Astrocyte (in vitro differentiated cells and primary cell): Measurements from ENCODE around the gene GTPBP2. TPM values are rescaled to one million over a fixed set of nuclear protein-coding genes. Genes with fewer than 3 reads are reported as not detected.
"Not testable (repeated sequence)": the region's sequence is repeated elsewhere in the genome, so short reads cannot be mapped to it uniquely, and the experiment has no call there.

Experiments
- DNase-seq: peaks from one replicate; pipeline ENCODE4 v3.0.0-alpha.2; 2010; ENCODE audit warnings: low read depth
- FAIRE-seq: peaks from 2 replicates; lab custom pipeline; 2011; peaks lifted over from hg19 to GRCh38; lab: Jason Lieb, UNC
- H2AFZ ChIP-seq: 2 replicates; pipeline ENCODE4 v1.6.0; 2012; ENCODE audit warnings: low read depth, low read length, inconsistent platforms
- H3K27ac ChIP-seq: 2 replicates; pipeline ENCODE4 v1.5.1; 2011; ENCODE audit warnings: low read depth, low read length, inconsistent platforms
- H3K27me3 ChIP-seq: 2 replicates; pipeline ENCODE4 v1.6.0; 2011; ENCODE audit warnings: low read length, inconsistent platforms; ENCODE audit not compliant: insufficient read depth
- H3K36me3 ChIP-seq: 2 replicates; pipeline ENCODE4 v1.5.1; 2011; ENCODE audit warnings: low read length, inconsistent platforms; ENCODE audit not compliant: insufficient read depth
- H3K4me1 ChIP-seq: 2 replicates; pipeline ENCODE4 v1.5.1; 2011; ENCODE audit warnings: low read length, inconsistent platforms; ENCODE audit not compliant: insufficient read depth
- H3K4me2 ChIP-seq: 2 replicates; pipeline ENCODE4 v1.6.0; 2012; ENCODE audit warnings: low read length, inconsistent platforms
- H3K4me3 ChIP-seq: 2 replicates; pipeline ENCODE4 v1.5.1; 2011; ENCODE audit warnings: low read depth, mild to moderate bottlenecking, low read length, inconsistent platforms; ENCODE audit not compliant: insufficient read depth
- H3K79me2 ChIP-seq: 2 replicates; pipeline ENCODE4 v1.6.0; 2012; ENCODE audit warnings: mild to moderate bottlenecking, low read length, inconsistent platforms; ENCODE audit not compliant: insufficient read depth
- H3K9ac ChIP-seq: 2 replicates; pipeline ENCODE4 v1.6.0; 2012; ENCODE audit warnings: mild to moderate bottlenecking, low read length, inconsistent platforms
- H3K9me3 ChIP-seq: 2 replicates; pipeline ENCODE4 v1.5.1; 2012; ENCODE audit warnings: low read depth, mild to moderate bottlenecking, low read length, inconsistent platforms; ENCODE audit not compliant: insufficient read depth
- H4K20me1 ChIP-seq: 2 replicates; pipeline ENCODE4 v1.6.0; 2012; ENCODE audit warnings: low read length, inconsistent platforms; ENCODE audit not compliant: insufficient read depth
- H3K27ac Mint-ChIP-seq: one replicate; pipeline ENCODE4 v1.8.0; 2021; ENCODE audit warnings: mild to moderate bottlenecking, mixed read lengths; ENCODE audit not compliant: unreplicated experiment
- H3K27me3 Mint-ChIP-seq: one replicate; pipeline ENCODE4 v1.8.0; 2021; ENCODE audit warnings: low read depth, mixed read lengths; ENCODE audit not compliant: unreplicated experiment
- H3K36me3 Mint-ChIP-seq: one replicate; pipeline ENCODE4 v1.8.0; 2021; ENCODE audit warnings: low read depth, mixed read lengths; ENCODE audit not compliant: unreplicated experiment
- H3K4me1 Mint-ChIP-seq: one replicate; pipeline ENCODE4 v1.8.0; 2021; ENCODE audit warnings: low read depth, mixed read lengths; ENCODE audit not compliant: unreplicated experiment
- H3K4me3 Mint-ChIP-seq: one replicate; pipeline ENCODE4 v1.8.0; 2021; ENCODE audit warnings: mild to moderate bottlenecking, moderate library complexity, mixed read lengths; ENCODE audit not compliant: unreplicated experiment
- H3K9me3 Mint-ChIP-seq: one replicate; pipeline ENCODE4 v1.8.0; 2021; ENCODE audit warnings: mild to moderate bottlenecking, mixed read lengths; ENCODE audit not compliant: unreplicated experiment
- EZH2 ChIP-seq: IDR thresholded peaks from 2 replicates; pipeline ENCODE4 v1.6.1; 2012; ENCODE audit warnings: mild to moderate bottlenecking, low read length, inconsistent platforms; ENCODE audit not compliant: insufficient read depth
- total RNA-seq: library from RNA; stranded (reverse); gene quantifications from 2 replicates; pipeline ENCODE4 v1.2.1, GENCODE V29; 2021
- TF ChIP-seq, protein P1 (sequence below): IDR thresholded peaks from 2 replicates; pipeline ENCODE4 v1.5.1; 2011; ENCODE audit warnings: low read depth, mild to moderate bottlenecking, inconsistent platforms, low read length, moderate library complexity; ENCODE audit not compliant: insufficient read depth

Gene GTPBP2
- total RNA-seq, 1 donor from 2014 or later = 86.6 TPM

DNA sequence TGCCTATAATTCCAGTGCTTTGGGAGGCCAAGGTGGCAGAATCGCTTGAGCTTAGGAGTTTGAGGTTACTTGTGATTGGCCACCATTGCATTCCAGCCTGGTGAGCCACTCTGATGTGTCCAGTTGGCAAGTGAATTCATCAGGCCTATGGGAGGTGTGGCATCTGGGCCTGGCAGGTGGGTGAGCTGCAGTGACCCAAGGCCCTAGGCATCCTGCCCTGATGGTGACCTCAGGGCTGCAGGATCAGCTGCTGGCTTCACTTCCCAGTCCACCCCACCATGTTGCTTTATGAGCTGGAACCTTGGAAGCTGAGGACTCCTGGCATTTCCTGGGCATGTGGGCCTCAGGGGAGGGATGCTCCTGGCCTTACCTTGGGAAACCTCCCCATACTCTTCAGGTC lies 36.3 kb upstream of the GTPBP2 start:
- Histone ChIP-seq H2AFZ (no peak overlapping the region), H3K9me3 (peaks cover 4% of the 10 kb centered on the region), H3K27ac (no peak overlapping the region), H3K4me2 (no peak overlapping the region), H3K4me3 (no peak overlapping the region), H3K27me3 (no peaks in the 10 kb centered on the region), H3K4me1 (peaks cover 16% of the 10 kb centered on the region), H3K9ac (no peak overlapping the region), H4K20me1 (peaks cover 7% of the 10 kb centered on the region), H3K79me2 (no peaks in the 10 kb centered on the region), H3K36me3 (no peaks in the 10 kb centered on the region)
- DNase-seq = peak; percentile 16
- Mint-ChIP-seq H3K4me3 (no peak overlapping the region), H3K27ac (no peak overlapping the region), H3K36me3 (peaks cover 7% of the 10 kb centered on the region), H3K27me3 (peaks cover 3% of the 10 kb centered on the region), H3K9me3 (peaks cover 10% of the 10 kb centered on the region), H3K4me1 (peaks cover 27% of the 10 kb centered on the region)
- TF ChIP-seq EZH2 = no peak
- TF ChIP-seq, protein P1, sequence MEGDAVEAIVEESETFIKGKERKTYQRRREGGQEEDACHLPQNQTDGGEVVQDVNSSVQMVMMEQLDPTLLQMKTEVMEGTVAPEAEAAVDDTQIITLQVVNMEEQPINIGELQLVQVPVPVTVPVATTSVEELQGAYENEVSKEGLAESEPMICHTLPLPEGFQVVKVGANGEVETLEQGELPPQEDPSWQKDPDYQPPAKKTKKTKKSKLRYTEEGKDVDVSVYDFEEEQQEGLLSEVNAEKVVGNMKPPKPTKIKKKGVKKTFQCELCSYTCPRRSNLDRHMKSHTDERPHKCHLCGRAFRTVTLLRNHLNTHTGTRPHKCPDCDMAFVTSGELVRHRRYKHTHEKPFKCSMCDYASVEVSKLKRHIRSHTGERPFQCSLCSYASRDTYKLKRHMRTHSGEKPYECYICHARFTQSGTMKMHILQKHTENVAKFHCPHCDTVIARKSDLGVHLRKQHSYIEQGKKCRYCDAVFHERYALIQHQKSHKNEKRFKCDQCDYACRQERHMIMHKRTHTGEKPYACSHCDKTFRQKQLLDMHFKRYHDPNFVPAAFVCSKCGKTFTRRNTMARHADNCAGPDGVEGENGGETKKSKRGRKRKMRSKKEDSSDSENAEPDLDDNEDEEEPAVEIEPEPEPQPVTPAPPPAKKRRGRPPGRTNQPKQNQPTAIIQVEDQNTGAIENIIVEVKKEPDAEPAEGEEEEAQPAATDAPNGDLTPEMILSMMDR = no peak
- no peak for FAIRE-seq

DNA sequence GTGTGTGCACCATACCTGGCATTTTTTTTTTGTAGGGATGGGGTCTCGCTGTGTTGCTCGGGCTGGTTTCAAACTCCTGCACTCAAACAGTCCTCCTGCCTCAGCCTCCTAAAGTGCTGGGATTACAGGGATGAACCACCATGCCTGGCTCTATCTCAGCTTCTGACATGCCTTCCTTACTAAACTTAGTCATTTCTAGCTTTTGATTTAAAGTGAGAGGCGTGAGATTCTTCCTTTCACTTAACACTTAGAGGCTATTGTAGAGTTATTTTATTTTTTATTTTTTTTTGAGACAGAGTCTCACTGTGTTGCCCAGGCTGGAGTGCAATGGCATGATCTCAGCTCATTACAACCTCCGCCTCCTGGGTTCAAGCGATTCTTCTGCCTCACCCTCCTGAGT lies 33.9 kb upstream of the GTPBP2 start:
- not testable (repeated sequence) for H3K36me3 ChIP-seq, H3K4me2 ChIP-seq, DNase-seq, FAIRE-seq, H3K27me3 ChIP-seq, H3K9ac ChIP-seq, H3K4me1 Mint-ChIP-seq, H3K4me3 Mint-ChIP-seq, H3K9me3 ChIP-seq, H3K79me2 ChIP-seq, H2AFZ ChIP-seq, H3K27ac ChIP-seq, H3K27me3 Mint-ChIP-seq, H4K20me1 ChIP-seq, H3K27ac Mint-ChIP-seq, H3K36me3 Mint-ChIP-seq, H3K4me3 ChIP-seq, H3K4me1 ChIP-seq
- H3K9me3 Mint-ChIP-seq = peaks cover 10% of the 10 kb centered on the region

DNA sequence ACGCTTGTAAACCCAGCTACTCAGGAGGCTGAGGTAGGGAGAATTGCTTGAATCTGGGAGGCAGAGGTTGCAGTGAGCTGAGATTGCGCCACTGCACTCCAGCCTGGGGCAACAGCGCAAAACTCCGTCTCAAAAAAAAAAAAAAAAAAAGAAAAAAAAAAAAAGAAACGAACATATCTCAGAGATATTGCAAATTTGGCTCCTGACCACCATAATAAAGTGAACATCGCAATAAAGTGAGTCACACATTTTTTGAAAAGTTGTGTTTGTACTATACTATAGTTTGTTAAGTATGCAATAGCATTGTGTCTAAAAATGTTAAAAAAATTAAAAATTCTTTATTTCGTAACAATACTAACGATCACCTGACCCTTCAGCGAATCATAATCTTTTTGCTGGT lies 29.1 kb upstream of the GTPBP2 start:
- no peak overlapping the region for H2AFZ ChIP-seq
- TF ChIP-seq EZH2 = no peak
- TF ChIP-seq, protein P1 = no peak
- no peak overlapping the region for H3K4me3 ChIP-seq
- Mint-ChIP-seq H3K4me1 (no peaks in the 10 kb centered on the region), H3K27me3 (no peaks in the 10 kb centered on the region), H3K36me3 (peaks cover 12% of the 10 kb centered on the region), H3K9me3 (peaks cover 10% of the 10 kb centered on the region), H3K4me3 (no peak overlapping the region), H3K27ac (no peak overlapping the region)
- H3K9ac ChIP-seq = no peak overlapping the region
- H3K4me1 ChIP-seq = no peaks in the 10 kb centered on the region
- no peaks in the 10 kb centered on the region for H3K36me3 ChIP-seq
- H3K27ac ChIP-seq = no peak overlapping the region
- no peak overlapping the region for H3K4me2 ChIP-seq
- H4K20me1 ChIP-seq = no peaks in the 10 kb centered on the region
- no peak for DNase-seq
- no peaks in the 10 kb centered on the region for H3K27me3 ChIP-seq
- H3K9me3 ChIP-seq = peaks cover 4% of the 10 kb centered on the region
- no peak for FAIRE-seq
- no peaks in the 10 kb centered on the region for H3K79me2 ChIP-seq
